Glutamatergic neuron (in vitro differentiated cells): Measurements from ENCODE around the gene NR2F6. TPM values are rescaled to one million over a fixed set of nuclear protein-coding genes. Genes with fewer than 3 reads are reported as not detected.

Experiments used
- DNase-seq: peaks from one replicate; pipeline ENCODE4 v3.0.0; 2022
- H3K27ac Mint-ChIP-seq: one replicate; pipeline ENCODE4 v1.8.0; 2020; ENCODE audit warnings: mild to moderate bottlenecking, mixed read lengths, inconsistent platforms; ENCODE audit not compliant: unreplicated experiment
- H3K27me3 Mint-ChIP-seq: one replicate; pipeline ENCODE4 v1.8.0; 2020; ENCODE audit warnings: mild to moderate bottlenecking, moderate library complexity, mixed read lengths, inconsistent platforms; ENCODE audit not compliant: unreplicated experiment
- H3K36me3 Mint-ChIP-seq: one replicate; pipeline ENCODE4 v1.8.0; 2020; ENCODE audit warnings: mild to moderate bottlenecking, mixed read lengths, inconsistent platforms; ENCODE audit not compliant: unreplicated experiment
- H3K4me1 Mint-ChIP-seq: one replicate; pipeline ENCODE4 v1.8.0; 2020; ENCODE audit warnings: mild to moderate bottlenecking, low read depth, mixed read lengths, inconsistent platforms; ENCODE audit not compliant: unreplicated experiment
- H3K4me3 Mint-ChIP-seq: one replicate; pipeline ENCODE4 v1.8.0; 2020; ENCODE audit warnings: mild to moderate bottlenecking, mixed read lengths, inconsistent platforms; ENCODE audit not compliant: unreplicated experiment
- H3K9me3 Mint-ChIP-seq: one replicate; pipeline ENCODE4 v1.8.0; 2020; ENCODE audit warnings: mild to moderate bottlenecking, moderate library complexity, mixed read lengths, inconsistent platforms; ENCODE audit not compliant: unreplicated experiment
- total RNA-seq: library from RNA; stranded (reverse); fragmentation: NEBNext Ultra II Directional; extraction: Animal tissue kit (Norgen Biotek cat#: 25700); gene quantifications from one replicate; pipeline ENCODE4 v1.2.1, GENCODE V29; 2021; ENCODE audit not compliant: unreplicated experiment
- TF ChIP-seq, protein P1 (sequence below): fragments of 200-600 bp; sonication (generic); IDR thresholded peaks from one replicate; pipeline ENCODE4 v1.5.0; 2021; ENCODE audit not compliant: partially characterized antibody, unreplicated experiment

Gene NR2F6
- total RNA-seq, 1 donor from 2014 or later, result 109 TPM

GRCh38 chr19:17248011-17248776, 2.5 kb upstream of the NR2F6 start:
- peaks cover 13% of the 10 kb centered on the region for H3K27me3 Mint-ChIP-seq
- no peaks in the 10 kb centered on the region for H3K36me3 Mint-ChIP-seq
- H3K27ac Mint-ChIP-seq, result peak overlapping the region; percentile 89
- TF ChIP-seq, protein P1, sequence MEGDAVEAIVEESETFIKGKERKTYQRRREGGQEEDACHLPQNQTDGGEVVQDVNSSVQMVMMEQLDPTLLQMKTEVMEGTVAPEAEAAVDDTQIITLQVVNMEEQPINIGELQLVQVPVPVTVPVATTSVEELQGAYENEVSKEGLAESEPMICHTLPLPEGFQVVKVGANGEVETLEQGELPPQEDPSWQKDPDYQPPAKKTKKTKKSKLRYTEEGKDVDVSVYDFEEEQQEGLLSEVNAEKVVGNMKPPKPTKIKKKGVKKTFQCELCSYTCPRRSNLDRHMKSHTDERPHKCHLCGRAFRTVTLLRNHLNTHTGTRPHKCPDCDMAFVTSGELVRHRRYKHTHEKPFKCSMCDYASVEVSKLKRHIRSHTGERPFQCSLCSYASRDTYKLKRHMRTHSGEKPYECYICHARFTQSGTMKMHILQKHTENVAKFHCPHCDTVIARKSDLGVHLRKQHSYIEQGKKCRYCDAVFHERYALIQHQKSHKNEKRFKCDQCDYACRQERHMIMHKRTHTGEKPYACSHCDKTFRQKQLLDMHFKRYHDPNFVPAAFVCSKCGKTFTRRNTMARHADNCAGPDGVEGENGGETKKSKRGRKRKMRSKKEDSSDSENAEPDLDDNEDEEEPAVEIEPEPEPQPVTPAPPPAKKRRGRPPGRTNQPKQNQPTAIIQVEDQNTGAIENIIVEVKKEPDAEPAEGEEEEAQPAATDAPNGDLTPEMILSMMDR, result no peak
- H3K9me3 Mint-ChIP-seq, result peaks cover 7% of the 10 kb centered on the region
- H3K4me3 Mint-ChIP-seq, result peak overlapping the region; percentile 50
- peaks cover 10% of the 10 kb centered on the region for H3K4me1 Mint-ChIP-seq
- peak; percentile 69 for DNase-seq

GRCh38 chr19:17246681-17247425, 1.1 kb upstream of the NR2F6 start:
- Mint-ChIP-seq H3K4me3 (peak overlapping the region; percentile 82), H3K9me3 (peaks cover 7% of the 10 kb centered on the region), H3K27me3 (peaks cover 15% of the 10 kb centered on the region), H3K4me1 (peaks cover 14% of the 10 kb centered on the region), H3K36me3 (no peaks in the 10 kb centered on the region), H3K27ac (peak overlapping the region; percentile 99)
- peak; percentile 67 for DNase-seq
- TF ChIP-seq, protein P1, result no peak

DNA sequence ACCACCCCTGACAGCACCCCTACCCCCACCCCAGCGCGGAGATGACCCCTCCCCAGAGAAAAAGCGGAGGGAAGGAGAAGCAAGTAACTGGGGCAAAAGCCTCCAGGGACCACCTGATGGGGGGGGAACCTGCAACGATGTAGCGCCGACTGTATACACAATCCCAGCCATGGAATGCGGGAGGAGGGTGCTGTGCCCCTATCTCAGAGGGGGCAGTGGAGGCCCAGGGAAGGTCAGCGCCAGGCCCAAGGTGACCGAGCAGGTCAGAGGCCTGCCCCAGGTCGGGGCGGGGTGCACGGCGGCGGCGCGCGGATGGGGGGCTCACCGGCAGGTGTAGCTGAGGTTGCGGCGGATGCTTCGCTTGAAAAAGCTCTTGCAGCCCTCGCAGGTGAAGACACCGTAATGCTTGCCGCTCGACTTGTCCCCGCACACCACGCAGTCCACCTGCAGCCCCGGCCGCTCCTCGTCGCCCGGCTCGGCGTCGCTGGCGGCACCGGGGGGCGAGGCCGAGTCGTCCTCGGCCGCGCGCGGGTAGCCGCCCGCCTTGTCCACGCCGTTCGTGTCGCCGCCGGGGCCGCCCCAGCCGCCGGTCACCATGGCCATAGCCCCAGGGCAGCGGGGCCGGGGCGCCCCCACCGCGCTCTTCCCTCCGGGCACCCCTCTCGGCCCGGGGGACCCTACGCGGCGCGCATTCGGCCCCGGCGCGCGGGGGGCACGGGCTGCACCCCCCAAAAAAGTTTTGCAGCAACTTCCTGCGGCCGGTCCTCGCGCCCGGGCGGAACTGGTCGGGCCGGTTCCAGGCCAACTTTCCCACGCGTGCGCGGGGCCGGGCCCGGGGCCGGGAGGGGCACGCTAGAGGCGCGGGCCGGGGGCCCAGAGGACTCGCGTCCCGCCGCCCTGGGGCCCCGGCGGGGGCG, 843 bp downstream of the NR2F6 start:
- DNase-seq, result no peak
- Mint-ChIP-seq H3K4me1 (peaks cover 17% of the 10 kb centered on the region), H3K9me3 (peaks cover 7% of the 10 kb centered on the region), H3K36me3 (no peaks in the 10 kb centered on the region), H3K27me3 (peaks cover 15% of the 10 kb centered on the region), H3K4me3 (peak overlapping the region; percentile 96), H3K27ac (peak overlapping the region; percentile 96)
- TF ChIP-seq, protein P1, result no peak

GRCh38 chr19:17243830-17244617, 1.7 kb downstream of the NR2F6 start:
- Mint-ChIP-seq H3K36me3 (no peaks in the 10 kb centered on the region), H3K27ac (peak overlapping the region; percentile 96), H3K4me1 (peaks cover 17% of the 10 kb centered on the region), H3K27me3 (peaks cover 12% of the 10 kb centered on the region), H3K9me3 (peaks cover 7% of the 10 kb centered on the region), H3K4me3 (peak overlapping the region; percentile 96)
- TF ChIP-seq, protein P1, result no peak
- peak; percentile 83 for DNase-seq
